Trophoblast cell (in vitro differentiated cells and primary cell): ENCODE measurements around the gene MAP2K2.

ENCODE experiments used
- DNase-seq, 2 donors: peaks; one replicate each; pipeline ENCODE4 v3.0.0-alpha.2; 2016
- H2AFZ ChIP-seq: 2 replicates; pipeline ENCODE4 v1.6.1; 2013; ENCODE audit warnings: low read length, moderate library complexity, mild to moderate bottlenecking; ENCODE audit not compliant: insufficient read depth, poor library complexity
- H2AK5ac ChIP-seq: 2 replicates; pipeline ENCODE4 v1.6.1; 2013; ENCODE audit warnings: mild to moderate bottlenecking, low read length
- H2BK120ac ChIP-seq: 2 replicates; pipeline ENCODE4 v1.6.1; 2013; ENCODE audit warnings: low read length, mild to moderate bottlenecking, moderate library complexity; ENCODE audit not compliant: insufficient read depth, poor library complexity
- H2BK12ac ChIP-seq: 2 replicates; pipeline ENCODE4 v1.6.1; 2013; ENCODE audit warnings: mild to moderate bottlenecking, low read length, moderate library complexity
- H2BK5ac ChIP-seq: 2 replicates; pipeline ENCODE4 v1.6.1; 2013; ENCODE audit warnings: low read length, low read depth, moderate library complexity, mild to moderate bottlenecking; ENCODE audit not compliant: poor library complexity
- H3K14ac ChIP-seq: 2 replicates; pipeline ENCODE4 v1.6.1; 2013; ENCODE audit warnings: mild to moderate bottlenecking, low read length
- H3K18ac ChIP-seq: 2 replicates; pipeline ENCODE4 v1.6.1; 2013; ENCODE audit warnings: mild to moderate bottlenecking, low read length
- H3K23ac ChIP-seq: 2 replicates; pipeline ENCODE4 v1.6.1; 2013; ENCODE audit warnings: low read length
- H3K27ac ChIP-seq: 2 replicates; pipeline ENCODE4 v1.5.1; 2013; ENCODE audit warnings: low read depth, mild to moderate bottlenecking, inconsistent platforms, low read length, moderate library complexity
- H3K27me3 ChIP-seq: 2 replicates; pipeline ENCODE4 v1.6.1; 2013; ENCODE audit warnings: inconsistent platforms, mild to moderate bottlenecking, low read length, moderate library complexity; ENCODE audit not compliant: insufficient read depth
- H3K36me3 ChIP-seq, 2 experiments: 1 replicate in 1 of 2; 2 replicates in 1 of 2; pipeline ENCODE4 v1.6.1; 2013; ENCODE audit warnings: low read length in 2 of 2, mild to moderate bottlenecking in 2 of 2, moderate library complexity in 1 of 2; ENCODE audit not compliant: insufficient read depth in 2 of 2, control insufficient read depth in 1 of 2
- H3K4ac ChIP-seq: 2 replicates; pipeline ENCODE4 v1.6.1; 2013; ENCODE audit warnings: low read depth, mild to moderate bottlenecking, low read length, moderate library complexity
- H3K4me1 ChIP-seq, 2 experiments: 1 replicate in 1 of 2; 2 replicates in 1 of 2; pipeline ENCODE4 v1.6.1; 2013; ENCODE audit warnings: low read length in 2 of 2, mild to moderate bottlenecking in 2 of 2, moderate library complexity in 1 of 2; ENCODE audit not compliant: insufficient read depth in 2 of 2, control insufficient read depth in 1 of 2
- H3K4me2 ChIP-seq: 2 replicates; pipeline ENCODE4 v1.6.1; 2013; ENCODE audit warnings: inconsistent platforms, mild to moderate bottlenecking, low read length, moderate library complexity
- H3K4me3 ChIP-seq: 2 replicates; pipeline ENCODE4 v1.5.1; 2013; ENCODE audit warnings: mild to moderate bottlenecking, low read depth, low read length, inconsistent platforms
- H3K79me1 ChIP-seq: one replicate; pipeline ENCODE4 v1.6.1; 2013; ENCODE audit warnings: low read length
- H3K79me2 ChIP-seq: 2 replicates; pipeline ENCODE4 v1.6.1; 2013; ENCODE audit warnings: low read length, mild to moderate bottlenecking; ENCODE audit not compliant: control insufficient read depth, insufficient read depth, poor library complexity
- H3K9ac ChIP-seq: 2 replicates; pipeline ENCODE4 v1.6.1; 2013; ENCODE audit warnings: mild to moderate bottlenecking, low read length
- H3K9me3 ChIP-seq: 2 replicates; pipeline ENCODE4 v1.6.1; 2013; ENCODE audit warnings: low read depth, mild to moderate bottlenecking, control low read depth, inconsistent platforms, low read length; ENCODE audit not compliant: insufficient read depth
- H4K12ac ChIP-seq: 2 replicates; pipeline ENCODE4 v1.6.1; 2013; ENCODE audit warnings: low read depth, mild to moderate bottlenecking, low read length, moderate library complexity
- H4K8ac ChIP-seq: 2 replicates; pipeline ENCODE4 v1.6.1; 2013; ENCODE audit warnings: low read depth, mild to moderate bottlenecking, low read length, moderate library complexity
- H4K91ac ChIP-seq: one replicate; pipeline ENCODE4 v1.6.1; 2013; ENCODE audit warnings: low read depth, mild to moderate bottlenecking, low read length, moderate library complexity
- WGBS: extraction: QIAGEN DNeasy Blood & Tissue Kit; methylation state at CpG from one replicate; pipeline ENCODE4 v1.1.7; 2013; ENCODE audit warnings: missing lambda C conversion rate; ENCODE audit not compliant: insufficient read length, insufficient coverage; ENCODE audit errors: extremely low coverage; 5-methylcytosine and 5-hydroxymethylcytosine counted together

Gene MAP2K2

GRCh38 chr19:4059453-4059871, 64.5 kb downstream of the MAP2K2 start:
- Histone ChIP-seq H3K4me2 (no peak overlapping the region), H3K23ac (no peak overlapping the region), H3K79me2 (peaks cover 73% of the 10 kb centered on the region), H3K14ac (peak overlapping the region; percentile 23), H4K12ac (no peak overlapping the region), H2BK5ac (peak overlapping the region; percentile 38), H4K91ac (peak overlapping the region; percentile 84), H3K36me3 (peaks cover 25 to 36% of the 10 kb centered on the region in 2 experiments), H2BK120ac (no peak overlapping the region), H2AFZ (no peak overlapping the region), H3K4me3 (no peak overlapping the region), H3K9me3 (no peaks in the 10 kb centered on the region), H3K4ac (peak overlapping the region; percentile 96), H3K79me1 (peaks cover 27% of the 10 kb centered on the region), H2BK12ac (no peak overlapping the region), H3K18ac (peak overlapping the region; percentile 81), H4K8ac (no peak overlapping the region), H2AK5ac (peak overlapping the region; percentile 36), H3K4me1 (peaks cover 47 to 60% of the 10 kb centered on the region in 2 experiments), H3K27me3 (no peaks in the 10 kb centered on the region), H3K9ac (no peak overlapping the region), H3K27ac (peak overlapping the region; percentile 81)
- DNase-seq = no peak
- WGBS = no CpG with 5 or more reads among the region's 19 CpGs

DNA sequence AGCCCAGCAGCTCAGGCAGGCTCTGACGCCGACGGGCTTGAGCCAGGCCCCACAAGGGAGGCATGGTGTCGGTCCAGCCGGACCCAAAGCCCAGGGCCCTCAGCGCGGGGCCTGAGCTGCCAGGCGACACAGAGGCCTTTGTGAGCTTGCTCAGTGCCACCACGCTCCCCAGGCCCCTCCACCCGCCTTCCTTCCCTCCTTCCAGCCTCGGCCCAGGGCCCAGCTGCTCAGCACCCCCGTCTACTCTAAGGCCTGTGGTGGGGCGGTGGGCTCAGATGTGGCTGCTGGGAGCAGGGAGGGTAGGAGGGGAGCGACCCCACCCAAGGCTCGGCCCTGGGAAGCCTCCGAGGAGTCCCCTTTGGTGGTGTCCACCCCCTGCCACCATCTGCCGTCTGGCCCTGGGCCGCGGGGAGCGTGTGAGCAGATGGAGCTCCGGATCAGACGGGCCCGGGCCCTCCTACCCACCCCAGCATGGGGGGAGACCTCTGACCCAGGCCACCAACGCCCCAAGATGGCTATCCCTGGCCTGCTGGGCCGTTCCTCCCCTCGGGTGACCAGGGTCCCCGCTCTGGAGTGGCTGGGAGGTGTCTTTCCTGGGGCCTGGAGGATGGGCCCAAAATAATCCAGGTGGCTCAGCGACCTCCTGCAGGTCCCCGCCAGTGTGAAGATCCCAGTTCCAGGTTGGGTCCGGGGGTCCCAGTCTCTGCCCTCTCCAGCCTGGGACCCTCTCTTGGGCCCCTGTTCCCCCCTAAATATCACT, 65.0 kb downstream of the MAP2K2 start:
- H3K4me2 ChIP-seq = peak overlapping the region; percentile 20
- peaks cover 24% of the 10 kb centered on the region for H3K79me1 ChIP-seq
- peak overlapping the region; percentile 81 for H3K27ac ChIP-seq
- H3K18ac ChIP-seq = peak overlapping the region; percentile 81
- H3K4me1 ChIP-seq = peaks cover 47 to 56% of the 10 kb centered on the region in 2 experiments
- peak overlapping the region; percentile 58 for H2BK120ac ChIP-seq
- H2AFZ ChIP-seq = peak overlapping the region; percentile 21
- peak overlapping the region; percentile 33 for H4K8ac ChIP-seq
- H3K4me3 ChIP-seq = no peak overlapping the region
- H3K9ac ChIP-seq = peak overlapping the region; percentile 45
- H2AK5ac ChIP-seq = peak overlapping the region; percentile 36
- no peak overlapping the region for H3K23ac ChIP-seq
- peak overlapping the region; percentile 84 for H4K91ac ChIP-seq
- H3K14ac ChIP-seq = peak overlapping the region; percentile 23
- peak overlapping the region; percentile 53 for H2BK12ac ChIP-seq
- no peaks in the 10 kb centered on the region for H3K9me3 ChIP-seq
- peaks cover 31 to 42% of the 10 kb centered on the region in 2 experiments for H3K36me3 ChIP-seq
- H4K12ac ChIP-seq = peak overlapping the region; percentile 57
- no peak for DNase-seq
- no CpG with 5 or more reads among the region's 30 CpGs for WGBS
- H3K27me3 ChIP-seq = no peaks in the 10 kb centered on the region
- peaks cover 68% of the 10 kb centered on the region for H3K79me2 ChIP-seq
- H2BK5ac ChIP-seq = peak overlapping the region; percentile 38
- peak overlapping the region; percentile 96 for H3K4ac ChIP-seq

GRCh38 chr19:4057931-4058692, 65.8 kb downstream of the MAP2K2 start:
- Histone ChIP-seq H3K14ac (peak overlapping the region; percentile 45), H3K9me3 (peaks cover 6% of the 10 kb centered on the region), H3K27me3 (no peaks in the 10 kb centered on the region), H3K27ac (peak overlapping the region; percentile 81), H3K23ac (no peak overlapping the region), H4K8ac (peak overlapping the region; percentile 33), H3K4me1 (peaks cover 41 to 55% of the 10 kb centered on the region in 2 experiments), H2BK120ac (peak overlapping the region; percentile 58), H2BK12ac (peak overlapping the region; percentile 53), H2AFZ (peak overlapping the region; percentile 38), H3K9ac (no peak overlapping the region), H3K79me2 (peaks cover 61% of the 10 kb centered on the region), H3K79me1 (peaks cover 24% of the 10 kb centered on the region), H4K91ac (peak overlapping the region; percentile 84), H2AK5ac (peak overlapping the region; percentile 36), H3K18ac (peak overlapping the region; percentile 81), H3K4ac (peak overlapping the region; percentile 96), H3K36me3 (peaks cover 37 to 50% of the 10 kb centered on the region in 2 experiments), H2BK5ac (peak overlapping the region; percentile 38), H4K12ac (peak overlapping the region; percentile 56), H3K4me2 (peak overlapping the region; percentile 20), H3K4me3 (no peak overlapping the region)
- no CpG with 5 or more reads among the region's 22 CpGs for WGBS
- peak; percentile 84 to 88 for DNase-seq

GRCh38 chr19:4055209-4055552, 68.7 kb downstream of the MAP2K2 start:
- no peak overlapping the region for H3K27ac ChIP-seq
- H2BK120ac ChIP-seq = no peak overlapping the region
- peaks cover 42% of the 10 kb centered on the region for H3K79me2 ChIP-seq
- no peak overlapping the region for H3K4me3 ChIP-seq
- peaks cover 26 to 33% of the 10 kb centered on the region in 2 experiments for H3K4me1 ChIP-seq
- no peak overlapping the region for H4K91ac ChIP-seq
- H3K4ac ChIP-seq = peak overlapping the region; percentile 31
- no peak overlapping the region for H3K4me2 ChIP-seq
- H3K9me3 ChIP-seq = peaks cover 7% of the 10 kb centered on the region
- H4K12ac ChIP-seq = no peak overlapping the region
- H4K8ac ChIP-seq = no peak overlapping the region
- no CpG with 5 or more reads among the region's 20 CpGs for WGBS
- no peak for DNase-seq
- no peak overlapping the region for H2BK5ac ChIP-seq
- no peak overlapping the region for H3K23ac ChIP-seq
- H2AK5ac ChIP-seq = no peak overlapping the region
- H2BK12ac ChIP-seq = no peak overlapping the region
- no peak overlapping the region for H3K9ac ChIP-seq
- H3K18ac ChIP-seq = no peak overlapping the region
- no peak overlapping the region for H2AFZ ChIP-seq
- peaks cover 19% of the 10 kb centered on the region for H3K79me1 ChIP-seq
- no peak overlapping the region for H3K14ac ChIP-seq
- H3K27me3 ChIP-seq = no peaks in the 10 kb centered on the region
- H3K36me3 ChIP-seq = peaks cover 55 to 56% of the 10 kb centered on the region in 2 experiments
